Skeletal muscle tissue (tissue), 4 donors: ENCODE results near the gene NMUR1. TPM values are rescaled to one million over a fixed set of nuclear protein-coding genes. Genes with fewer than 3 reads are reported as not detected.
A peak's percentile ranks its signal among the peaks of the same experiment; 100 is the strongest.

Experiments
- H3K27ac ChIP-seq: one replicate; pipeline ENCODE4 v1.7.0; 2013; ENCODE audit warnings: mild to moderate bottlenecking, low read depth, low read length, inconsistent platforms
- H3K27me3 ChIP-seq, 3 donors: one replicate each; pipeline ENCODE4 v1.7.0; 2013; ENCODE audit warnings: low read length in 3 of 3; ENCODE audit not compliant: control insufficient read depth in 3 of 3, insufficient read depth in 3 of 3
- H3K36me3 ChIP-seq, 3 donors: one replicate each; pipeline ENCODE4 v1.7.0; 2013; ENCODE audit warnings: low read length in 3 of 3; ENCODE audit not compliant: control insufficient read depth in 3 of 3, insufficient read depth in 3 of 3
- H3K4me1 ChIP-seq, 3 donors: one replicate each; pipeline ENCODE4 v1.7.0; 2013; ENCODE audit warnings: low read length in 3 of 3, mild to moderate bottlenecking in 3 of 3; ENCODE audit not compliant: control insufficient read depth in 3 of 3, insufficient read depth in 3 of 3
- H3K4me3 ChIP-seq, 3 donors: one replicate each; pipeline ENCODE4 v1.7.0; 2013; ENCODE audit warnings: low read length in 3 of 3
- H3K9ac ChIP-seq, 3 donors: one replicate each; pipeline ENCODE4 v1.7.0; 2013; ENCODE audit warnings: low read length in 3 of 3, mild to moderate bottlenecking in 3 of 3, moderate library complexity in 2 of 3, low read depth in 1 of 3
- H3K9me3 ChIP-seq, 3 donors: one replicate each; pipeline ENCODE4 v1.7.0; 2013; ENCODE audit warnings: low read length in 3 of 3; ENCODE audit not compliant: control insufficient read depth in 3 of 3
- total RNA-seq: library from RNA; depleted of rRNA; stranded (reverse); fragments of >200 nt; gene quantifications from one replicate; pipeline ENCODE4 v1.2.3, GENCODE V29; 2014
- donor health status: Osteomylitis.

NMUR1 gene
- total RNA-seq, 1 donor from 2014 or later, result 0.52 TPM

DNA sequence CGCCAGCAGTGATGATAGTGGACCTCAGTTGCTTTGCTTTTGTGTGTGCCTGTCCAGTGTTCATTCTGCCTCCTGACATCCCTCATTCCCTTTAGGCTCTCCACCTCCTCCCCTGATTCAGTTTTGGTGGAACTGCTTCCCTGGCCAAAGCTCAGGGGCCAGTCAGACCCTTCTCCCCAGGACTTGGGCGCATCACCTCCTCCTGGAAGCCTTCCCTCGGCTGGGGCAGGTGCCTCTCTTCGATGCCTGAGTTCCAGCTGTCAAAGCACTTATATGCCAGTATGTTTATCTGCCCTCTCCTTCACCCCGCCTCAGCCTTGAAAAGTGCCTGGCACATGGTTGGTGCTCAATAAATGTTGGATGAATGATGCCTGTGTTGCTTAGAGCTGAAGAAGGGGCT lies 11.5 kb downstream of the NMUR1 start:
- Histone ChIP-seq H3K4me1 (peaks cover 0 to 6% (median 5%) of the 10 kb centered on the region in 3 donors), H3K9ac (no peak overlapping the region), H3K4me3 (no peak overlapping the region), H3K36me3 (no peaks in the 10 kb centered on the region), H3K27me3 (no peaks in the 10 kb centered on the region), H3K9me3 (no peaks in the 10 kb centered on the region), H3K27ac (no peak overlapping the region)

DNA sequence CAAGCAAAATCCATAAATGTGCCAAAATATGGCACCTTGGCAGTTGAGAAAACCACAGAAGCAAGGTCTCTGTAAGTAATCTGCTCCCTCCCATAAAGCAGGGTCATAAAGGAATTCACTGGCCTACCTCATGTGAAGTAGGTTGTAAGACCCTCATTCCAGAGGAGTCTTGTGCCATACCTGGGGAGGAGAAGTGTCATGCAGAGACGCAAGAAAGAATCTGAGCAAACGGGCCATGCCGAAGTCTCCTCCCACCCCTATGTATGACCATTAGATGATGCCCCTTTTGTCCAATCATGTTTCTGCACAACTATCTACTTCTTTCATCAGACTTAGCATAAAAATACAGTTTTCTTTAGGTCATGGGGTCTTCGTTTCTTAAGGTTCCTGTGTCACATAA lies 14.6 kb downstream of the NMUR1 start:
- H3K27me3 ChIP-seq, result no peaks in the 10 kb centered on the region
- H3K4me3 ChIP-seq, result no peak overlapping the region
- H3K9me3 ChIP-seq, result no peaks in the 10 kb centered on the region
- no peaks in the 10 kb centered on the region for H3K36me3 ChIP-seq
- H3K4me1 ChIP-seq, result peaks cover 6 to 10% (median 10%) of the 10 kb centered on the region in 3 donors
- H3K9ac ChIP-seq, result no peak overlapping the region
- no peak overlapping the region for H3K27ac ChIP-seq

DNA sequence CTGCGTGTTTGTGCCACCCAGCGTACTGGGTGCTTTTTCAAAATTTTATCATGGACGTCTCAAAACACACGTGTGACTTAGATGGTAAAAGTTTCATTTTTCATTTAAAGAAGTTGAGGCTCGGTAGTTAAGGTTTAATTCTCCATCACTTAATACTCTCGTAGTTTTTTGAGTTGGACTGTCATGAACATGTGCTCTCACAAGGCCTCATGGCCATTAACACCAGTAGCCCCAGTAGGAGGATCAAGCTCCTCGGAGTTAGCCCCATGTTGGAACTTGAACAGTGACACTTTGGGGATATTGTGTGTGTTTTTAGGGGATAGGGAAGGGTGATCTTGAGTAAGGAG lies 15.3 kb downstream of the NMUR1 start:
- Histone ChIP-seq H3K36me3 (no peaks in the 10 kb centered on the region), H3K4me3 (peak overlapping the region; percentile 87 to 95 (median 88)), H3K9me3 (no peaks in the 10 kb centered on the region), H3K27me3 (no peaks in the 10 kb centered on the region), H3K9ac (peak overlapping the region; percentile 93 to 98 (median 95)), H3K27ac (peak overlapping the region; percentile 90), H3K4me1 (peaks cover 6 to 10% (median 10%) of the 10 kb centered on the region in 3 donors)

DNA sequence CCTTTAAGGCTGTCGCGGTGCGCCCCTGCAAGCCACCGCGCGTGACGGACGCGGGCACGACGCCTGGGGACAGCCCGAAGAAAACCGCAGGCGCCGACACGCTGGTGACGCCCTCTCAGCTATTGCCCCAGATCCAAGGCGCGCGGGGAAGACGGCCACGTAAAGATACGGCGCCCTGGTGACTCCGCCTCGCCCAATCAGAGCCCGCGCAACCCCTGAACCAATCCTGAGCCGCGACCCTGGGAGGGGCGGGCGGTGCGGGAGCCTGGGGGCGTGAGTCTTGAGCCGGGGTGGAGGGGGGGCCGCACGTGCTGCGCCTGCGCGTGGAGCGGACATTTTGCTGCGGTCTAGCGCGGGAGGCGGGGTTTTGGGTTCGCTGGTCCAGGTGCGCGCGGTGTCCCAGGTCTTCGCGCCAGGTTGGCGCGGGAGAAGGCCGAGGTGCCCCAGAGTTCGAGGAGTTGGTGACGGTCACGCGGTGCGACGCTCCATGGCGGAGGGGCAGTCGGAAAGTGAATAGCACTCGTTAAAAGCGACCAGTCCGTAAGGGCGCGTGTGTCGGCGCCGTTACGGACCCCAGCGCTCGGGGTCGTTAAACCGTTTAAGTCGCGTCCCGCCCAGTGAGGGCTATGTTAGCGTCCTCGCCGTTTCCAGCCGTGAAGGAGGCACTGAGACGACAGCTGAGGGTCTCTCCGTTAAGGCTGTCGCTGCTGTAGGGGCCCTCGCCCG lies 15.9 kb downstream of the NMUR1 start:
- H3K9ac ChIP-seq, result peak overlapping the region; percentile 93 to 98 (median 95)
- no peaks in the 10 kb centered on the region for H3K36me3 ChIP-seq
- no peaks in the 10 kb centered on the region for H3K9me3 ChIP-seq
- H3K4me3 ChIP-seq, result peak overlapping the region; percentile 87 to 95 (median 94)
- H3K27me3 ChIP-seq, result no peaks in the 10 kb centered on the region
- peak overlapping the region; percentile 90 for H3K27ac ChIP-seq
- H3K4me1 ChIP-seq, result peaks cover 6 to 10% (median 10%) of the 10 kb centered on the region in 3 donors

DNA sequence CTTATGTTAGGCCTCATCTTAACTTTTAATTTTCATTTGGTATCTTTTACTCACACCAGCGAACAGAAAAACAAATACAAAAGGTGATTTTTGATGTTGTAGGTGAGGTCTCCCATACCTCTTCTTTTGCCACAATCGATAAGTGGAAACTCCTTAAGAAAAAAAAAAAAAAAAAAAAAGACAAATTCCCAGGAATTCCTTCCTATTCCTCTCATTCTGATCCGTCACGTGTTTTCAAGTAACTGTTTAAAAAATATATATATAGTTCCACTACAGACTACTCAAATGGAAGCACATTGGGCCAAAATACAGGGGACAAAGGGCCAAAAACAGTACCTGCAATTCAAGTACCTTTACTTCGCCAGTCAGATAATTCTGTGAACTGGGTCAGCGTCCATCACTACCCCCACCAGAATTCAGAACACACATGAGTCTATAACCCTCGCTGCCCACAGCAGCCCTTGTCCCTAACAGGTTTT lies 16.5 kb downstream of the NMUR1 start:
- Histone ChIP-seq H3K4me3 (peak overlapping the region; percentile 82 to 94 (median 91)), H3K9me3 (no peaks in the 10 kb centered on the region), H3K27ac (peak overlapping the region; percentile 90), H3K27me3 (no peaks in the 10 kb centered on the region), H3K36me3 (no peaks in the 10 kb centered on the region), H3K9ac (peak overlapping the region; percentile 88 to 94 (median 91)), H3K4me1 (peaks cover 6 to 10% (median 10%) of the 10 kb centered on the region in 3 donors)

DNA sequence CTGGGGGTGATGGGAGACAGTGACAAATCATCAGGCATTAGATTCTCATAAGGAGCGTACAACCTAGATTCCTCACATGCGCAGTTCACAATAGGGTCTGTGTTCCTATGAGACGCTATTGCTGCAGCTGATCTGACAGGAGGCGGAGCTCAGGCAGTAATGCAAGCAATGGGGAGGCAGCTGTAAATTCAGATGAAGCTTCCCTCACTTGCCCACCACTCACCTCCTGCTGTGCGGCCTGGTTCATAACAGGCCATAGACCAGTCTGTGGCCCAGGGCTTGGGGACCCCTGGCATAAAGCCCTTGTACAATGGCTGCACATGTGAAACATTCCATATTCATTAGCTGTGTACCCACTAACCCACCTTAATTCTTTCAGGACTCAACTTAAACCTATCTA lies 18.0 kb downstream of the NMUR1 start:
- Histone ChIP-seq H3K9ac (no peak overlapping the region), H3K4me3 (peak overlapping the region in 1 of 3 donors; percentile 17), H3K9me3 (no peaks in the 10 kb centered on the region), H3K4me1 (peaks cover 6 to 10% (median 10%) of the 10 kb centered on the region in 3 donors), H3K36me3 (peaks cover 0 to 4% (median 0%) of the 10 kb centered on the region in 3 donors), H3K27me3 (no peaks in the 10 kb centered on the region), H3K27ac (peak overlapping the region; percentile 38)

DNA sequence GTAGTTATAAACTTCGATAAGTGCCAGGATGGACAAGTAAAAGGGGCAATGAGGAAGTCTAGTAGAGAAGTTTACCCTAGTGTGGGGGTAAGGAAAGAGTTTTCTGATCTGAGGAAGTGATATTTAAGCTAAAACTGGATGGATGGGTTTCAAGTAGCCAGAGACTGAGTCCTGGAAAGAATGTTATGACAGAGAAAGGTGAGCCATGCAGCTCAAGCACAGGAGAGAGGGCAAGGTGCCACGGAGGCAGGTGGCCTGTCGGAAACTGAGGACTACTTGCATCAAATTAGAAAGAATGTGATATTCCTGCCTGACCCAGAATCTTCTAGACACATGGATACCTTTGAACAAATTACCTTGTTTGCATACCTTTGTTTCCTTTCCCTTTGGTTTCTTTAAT lies 26.5 kb downstream of the NMUR1 start:
- no peak overlapping the region for H3K4me3 ChIP-seq

DNA sequence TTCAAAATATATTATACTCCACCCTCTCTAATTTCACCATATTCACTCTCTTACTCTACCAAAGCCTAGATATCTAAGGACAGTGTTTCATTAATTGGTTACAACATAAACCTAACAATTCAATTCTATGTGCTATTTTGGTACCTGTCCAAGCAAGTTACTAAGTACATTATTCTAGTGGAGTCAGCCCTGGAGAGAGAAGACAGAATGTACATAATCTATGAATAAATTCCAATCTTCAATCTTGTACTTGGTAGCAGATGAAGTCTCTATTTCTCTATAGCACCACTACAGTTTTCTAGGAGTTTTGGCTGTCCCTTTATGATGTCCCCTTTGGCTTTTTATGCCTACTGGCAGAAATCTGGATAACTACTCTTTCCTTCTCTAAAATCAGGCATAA lies 27.6 kb downstream of the NMUR1 start:
- H3K4me3 ChIP-seq, result no peak overlapping the region
- no peak overlapping the region for H3K27ac ChIP-seq
- H3K9me3 ChIP-seq, result no peaks in the 10 kb centered on the region
- H3K4me1 ChIP-seq, result no peaks in the 10 kb centered on the region
- H3K9ac ChIP-seq, result no peak overlapping the region
- H3K36me3 ChIP-seq, result peaks cover 3 to 27% (median 10%) of the 10 kb centered on the region in 3 donors
- no peaks in the 10 kb centered on the region for H3K27me3 ChIP-seq

More for the DNA sequence above, 26.5 kb downstream of the NMUR1 start:
- Histone ChIP-seq H3K9me3 (no peaks in the 10 kb centered on the region), H3K4me1 (no peaks in the 10 kb centered on the region), H3K36me3 (peaks cover 3 to 27% (median 10%) of the 10 kb centered on the region in 3 donors), H3K27me3 (no peaks in the 10 kb centered on the region), H3K27ac (no peak overlapping the region), H3K9ac (no peak overlapping the region)

DNA sequence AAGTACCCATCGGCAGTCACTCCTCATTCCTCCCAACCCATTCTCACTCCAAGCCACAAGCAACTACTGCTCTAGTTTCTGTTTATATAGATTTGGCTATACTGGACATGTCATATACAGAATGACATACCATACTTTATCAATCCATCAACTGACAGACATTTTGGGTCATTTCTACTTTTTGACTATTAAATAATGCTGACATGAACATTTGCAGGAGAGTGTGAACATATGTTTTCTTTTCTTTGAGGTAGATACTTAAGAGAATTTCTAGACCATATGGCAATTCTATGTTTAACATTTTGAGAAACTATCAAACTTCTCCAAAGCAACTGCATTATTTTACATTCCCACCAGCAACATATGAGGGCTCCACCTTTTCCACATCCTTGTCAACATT lies 32.6 kb downstream of the NMUR1 start:
- H3K27me3 ChIP-seq, result no peaks in the 10 kb centered on the region
- H3K9me3 ChIP-seq, result no peaks in the 10 kb centered on the region
- H3K27ac ChIP-seq, result no peak overlapping the region
- no peaks in the 10 kb centered on the region for H3K4me1 ChIP-seq
- H3K9ac ChIP-seq, result no peak overlapping the region
- no peak overlapping the region for H3K4me3 ChIP-seq
- H3K36me3 ChIP-seq, result peaks cover 0 to 4% (median 3%) of the 10 kb centered on the region in 3 donors

DNA sequence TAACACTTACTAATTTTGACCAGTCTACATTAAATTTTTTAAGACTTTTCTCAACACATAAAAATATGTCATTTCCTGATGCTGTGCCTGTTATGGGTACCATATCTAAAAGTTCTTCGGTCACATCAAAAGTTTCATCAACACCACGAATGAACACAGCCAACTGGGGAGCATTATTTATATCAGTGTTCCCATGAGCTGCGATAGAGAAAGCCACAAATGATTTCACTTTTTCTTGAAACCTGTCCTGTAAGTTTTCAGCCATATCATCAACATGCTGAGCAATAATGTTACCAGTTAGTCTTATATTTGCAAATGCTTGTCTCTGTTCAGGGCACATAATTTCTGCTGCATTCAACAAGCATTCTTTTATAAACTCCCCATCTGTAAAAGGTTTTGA lies 35.6 kb downstream of the NMUR1 start:
- H3K36me3 ChIP-seq, result no peaks in the 10 kb centered on the region
- no peaks in the 10 kb centered on the region for H3K9me3 ChIP-seq
- H3K4me1 ChIP-seq, result no peaks in the 10 kb centered on the region
- H3K9ac ChIP-seq, result no peak overlapping the region
- H3K27ac ChIP-seq, result no peak overlapping the region
- no peaks in the 10 kb centered on the region for H3K27me3 ChIP-seq
- H3K4me3 ChIP-seq, result no peak overlapping the region
